ENCODE results near the gene EGFL8.
"Not testable (repeated sequence)": the region's sequence is repeated elsewhere in the genome, so short reads cannot be mapped to it uniquely, and the experiment has no call there.

EGFL8 gene

DNA sequence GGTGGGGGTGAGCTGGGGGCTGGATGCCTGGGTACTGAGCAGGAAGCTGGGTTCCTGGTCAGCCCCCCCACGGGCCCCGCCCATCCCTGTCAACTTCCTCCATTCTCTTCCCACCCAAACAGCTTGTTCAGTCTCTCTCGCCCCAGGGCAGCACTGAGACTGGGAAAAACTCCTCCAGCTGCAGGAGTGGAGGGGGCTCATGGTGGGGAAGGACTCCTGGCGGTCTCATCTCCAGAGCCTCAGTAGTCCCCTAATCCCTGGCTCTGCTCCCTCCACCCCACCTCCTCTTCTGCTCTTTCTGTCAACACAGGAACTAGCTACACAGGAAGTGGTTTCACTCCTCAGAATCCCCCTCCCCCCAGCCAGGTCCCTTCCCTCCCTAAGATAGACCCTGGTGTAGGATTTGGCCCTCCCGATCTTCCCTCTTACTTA, 28.2 kb downstream of the EGFL8 start, which contains the start of gene GPSM3:
GPSM3 (minus strand) TSS at position 36 of the 432 bp plus-strand sequence. CDS start 130 bp downstream, outside the sequence.
- DNase-seq (ENCODE audit: extremely low read depth, low read depth) = no peak

GRCh38 chr6:32193096-32193495, 28.7 kb downstream of the EGFL8 start:
- not testable (repeated sequence) for DNase-seq (ENCODE audit: extremely low read depth, low read depth)

More for the DNA sequence above, 28.2 kb downstream of the EGFL8 start, which contains the start of gene GPSM3:
- TF ChIP-seq, protein P1, sequence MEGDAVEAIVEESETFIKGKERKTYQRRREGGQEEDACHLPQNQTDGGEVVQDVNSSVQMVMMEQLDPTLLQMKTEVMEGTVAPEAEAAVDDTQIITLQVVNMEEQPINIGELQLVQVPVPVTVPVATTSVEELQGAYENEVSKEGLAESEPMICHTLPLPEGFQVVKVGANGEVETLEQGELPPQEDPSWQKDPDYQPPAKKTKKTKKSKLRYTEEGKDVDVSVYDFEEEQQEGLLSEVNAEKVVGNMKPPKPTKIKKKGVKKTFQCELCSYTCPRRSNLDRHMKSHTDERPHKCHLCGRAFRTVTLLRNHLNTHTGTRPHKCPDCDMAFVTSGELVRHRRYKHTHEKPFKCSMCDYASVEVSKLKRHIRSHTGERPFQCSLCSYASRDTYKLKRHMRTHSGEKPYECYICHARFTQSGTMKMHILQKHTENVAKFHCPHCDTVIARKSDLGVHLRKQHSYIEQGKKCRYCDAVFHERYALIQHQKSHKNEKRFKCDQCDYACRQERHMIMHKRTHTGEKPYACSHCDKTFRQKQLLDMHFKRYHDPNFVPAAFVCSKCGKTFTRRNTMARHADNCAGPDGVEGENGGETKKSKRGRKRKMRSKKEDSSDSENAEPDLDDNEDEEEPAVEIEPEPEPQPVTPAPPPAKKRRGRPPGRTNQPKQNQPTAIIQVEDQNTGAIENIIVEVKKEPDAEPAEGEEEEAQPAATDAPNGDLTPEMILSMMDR (IDR thresholded peaks at IDR 0.05; ENCODE audit: low read depth, low read length) = no peak

GRCh38 chr6:32194388-32194787, 30.0 kb downstream of the EGFL8 start:
- DNase-seq (ENCODE audit: extremely low read depth, low read depth) = no peak
- TF ChIP-seq, protein P1 (IDR thresholded peaks at IDR 0.05; ENCODE audit: low read depth, low read length) = no peak

DNA sequence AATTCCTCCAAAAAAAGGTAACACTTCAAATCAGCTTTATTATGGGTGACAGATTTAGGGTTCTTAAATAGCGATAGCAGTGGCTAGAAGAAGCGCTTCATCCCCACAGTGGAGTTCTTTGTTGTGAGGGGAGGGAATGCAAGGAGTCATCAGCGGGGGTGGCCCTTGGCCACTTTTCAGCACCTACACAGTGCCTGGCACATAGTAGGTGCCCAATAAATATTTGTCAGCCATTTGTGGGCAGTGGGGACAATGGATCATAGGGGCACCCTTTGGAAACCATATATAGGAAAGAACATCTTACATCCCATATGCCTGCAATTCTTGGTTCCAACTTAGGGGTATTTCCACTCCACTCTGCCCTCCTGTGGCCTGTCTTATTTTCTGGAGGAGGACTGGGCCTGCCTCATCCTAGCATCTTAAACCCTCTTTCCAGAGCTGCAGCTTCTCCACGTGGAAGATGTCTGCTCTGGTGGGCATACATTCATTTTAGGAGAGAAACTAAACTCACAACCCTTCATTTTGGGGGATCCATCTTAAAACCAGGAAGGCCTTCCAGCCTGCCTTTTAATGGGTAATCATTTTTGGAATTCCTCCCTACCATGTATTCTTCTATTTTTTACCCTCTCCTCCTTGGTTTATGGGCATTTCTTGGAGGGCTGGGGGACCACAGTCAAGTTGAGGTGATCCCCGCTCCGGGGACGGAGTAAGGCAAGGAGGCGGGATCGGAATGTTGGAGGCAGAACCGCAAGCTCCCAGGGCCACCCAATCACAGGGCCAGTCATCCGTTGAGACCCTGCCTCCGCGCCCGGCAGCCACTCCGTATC, 30.6 kb downstream of the EGFL8 start:
- DNase-seq (ENCODE audit: extremely low read depth, low read depth) = peak; percentile 19
- TF ChIP-seq, protein P1 (IDR thresholded peaks at IDR 0.05; ENCODE audit: low read depth, low read length) = peak; percentile 57

- peak; percentile 100 for DNase-seq (ENCODE audit: extremely low read depth, low read depth)
- TF ChIP-seq, protein P1 (IDR thresholded peaks at IDR 0.05; ENCODE audit: low read depth, low read length) = peak; percentile 32
Observed at GRCh38 chr6:32195652-32195901, 31.2 kb downstream of the EGFL8 start.

DNA sequence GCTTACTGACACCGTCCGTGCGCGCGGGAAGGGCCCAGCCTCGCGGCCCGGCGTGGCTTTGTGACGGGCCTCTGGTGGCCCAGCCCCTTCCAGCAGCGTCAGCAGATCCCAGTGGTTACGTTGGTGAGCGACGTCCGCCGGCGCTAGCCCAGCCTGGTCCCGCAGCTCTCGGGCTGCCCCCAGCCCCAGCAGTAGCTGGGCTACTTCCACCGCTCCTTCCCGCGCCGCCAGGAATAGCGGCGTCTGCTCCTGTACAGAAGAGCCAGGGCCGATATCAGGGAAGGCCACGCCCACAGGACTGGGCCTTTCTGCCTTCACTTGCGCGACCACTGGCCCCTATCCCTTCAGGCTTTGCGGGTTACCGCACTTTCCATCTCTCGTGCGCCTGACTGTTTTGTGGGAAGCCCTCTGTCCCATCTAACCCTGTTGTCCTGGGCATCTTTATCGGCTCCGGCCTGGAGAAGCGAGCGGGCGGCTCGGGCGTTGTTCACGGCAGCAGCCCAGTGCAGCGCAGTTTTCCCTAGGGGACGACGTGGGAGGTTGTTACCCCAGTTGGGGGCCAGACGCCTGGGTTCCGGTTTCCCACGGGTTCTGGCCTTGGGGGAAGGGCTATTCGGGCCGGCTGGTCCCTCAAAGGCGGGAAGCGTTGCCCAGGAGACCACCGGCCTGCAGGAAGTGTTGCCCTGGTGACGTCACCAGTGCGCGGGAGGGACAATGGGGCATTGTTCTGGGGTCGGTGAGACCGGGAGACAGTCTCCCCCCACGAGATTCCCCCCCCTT, 31.7 kb downstream of the EGFL8 start:
- TF ChIP-seq, protein P1 (IDR thresholded peaks at IDR 0.05; ENCODE audit: low read depth, low read length) = no peak
- peak; percentile 59 for DNase-seq (ENCODE audit: extremely low read depth, low read depth)

GRCh38 chr6:32196682-32197616, 32.6 kb downstream of the EGFL8 start:
- DNase-seq (ENCODE audit: extremely low read depth, low read depth) = no peak
- TF ChIP-seq, protein P1 (IDR thresholded peaks at IDR 0.05; ENCODE audit: low read depth, low read length) = no peak; the same call in 1 of the 2 replicates
